Measurements from ENCODE around the gene VILL.
"Not testable (repeated sequence)": the region's sequence is repeated elsewhere in the genome, so short reads cannot be mapped to it uniquely, and the experiment has no call there.

VILL gene

GRCh38 chr3:37987315-37987697 lies 3.3 kb upstream of the VILL start:
- no peaks in the 10 kb centered on the region for H3K4me1 ChIP-seq (ENCODE audit: control insufficient read depth, insufficient read depth, low read length)
- H3K36me3 ChIP-seq (ENCODE audit: control insufficient read depth, insufficient read depth, low read length) = no peaks in the 10 kb centered on the region
- H3K4me3 ChIP-seq (ENCODE audit: low read depth, low read length) = no peak overlapping the region
- H3K27ac ChIP-seq (ENCODE audit: low read depth, low read length) = no peak overlapping the region
- no peak overlapping the region for H3K9ac ChIP-seq (ENCODE audit: low read length)
- no peaks in the 10 kb centered on the region for H3K9me3 ChIP-seq (ENCODE audit: control insufficient read depth, insufficient read depth, low read depth, low read length)
- peaks cover 5% of the 10 kb centered on the region; the same call in 1 of the 2 replicates for H3K27me3 ChIP-seq (ENCODE audit: control insufficient read depth, insufficient read depth, low read length)

DNA sequence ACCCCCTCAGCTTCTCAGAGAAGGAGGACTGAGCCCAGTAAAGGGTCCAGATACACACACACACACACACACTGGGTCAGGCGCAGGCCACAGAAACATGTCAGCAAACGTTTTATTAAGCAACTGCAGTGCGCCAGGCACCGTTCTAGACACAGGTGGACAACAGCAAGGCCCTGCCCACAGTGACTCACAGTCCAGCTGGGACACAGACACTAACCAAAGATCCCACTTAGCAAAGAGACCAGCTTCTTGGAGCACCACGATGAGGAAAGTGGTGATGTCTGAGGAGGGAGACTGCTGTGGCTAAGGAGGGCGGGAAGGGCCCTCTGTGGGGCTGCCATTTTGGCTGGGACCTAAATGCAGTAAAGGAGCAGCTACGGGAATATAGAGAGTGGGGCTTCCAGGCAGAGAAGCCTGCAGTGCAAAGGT lies 2.8 kb upstream of the VILL start:
- H3K4me3 ChIP-seq (ENCODE audit: low read depth, low read length) = no peak overlapping the region
- H3K4me1 ChIP-seq (ENCODE audit: control insufficient read depth, insufficient read depth, low read length) = no peaks in the 10 kb centered on the region
- H3K9me3 ChIP-seq (ENCODE audit: control insufficient read depth, insufficient read depth, low read depth, low read length) = no peaks in the 10 kb centered on the region
- H3K27ac ChIP-seq (ENCODE audit: low read depth, low read length) = no peak overlapping the region
- H3K36me3 ChIP-seq (ENCODE audit: control insufficient read depth, insufficient read depth, low read length) = no peaks in the 10 kb centered on the region
- no peak overlapping the region for H3K9ac ChIP-seq (ENCODE audit: low read length)
- H3K27me3 ChIP-seq (ENCODE audit: control insufficient read depth, insufficient read depth, low read length) = peaks cover 7% of the 10 kb centered on the region; the same call in 1 of the 2 replicates

GRCh38 chr3:37988376-37988775 lies 2.2 kb upstream of the VILL start:
- H3K4me1 ChIP-seq (ENCODE audit: control insufficient read depth, insufficient read depth, low read length); H3K27ac ChIP-seq (ENCODE audit: low read depth, low read length); H3K36me3 ChIP-seq (ENCODE audit: control insufficient read depth, insufficient read depth, low read length); H3K9me3 ChIP-seq (ENCODE audit: control insufficient read depth, insufficient read depth, low read depth, low read length); H3K27me3 ChIP-seq (ENCODE audit: control insufficient read depth, insufficient read depth, low read length); H3K9ac ChIP-seq (ENCODE audit: low read length); H3K4me3 ChIP-seq (ENCODE audit: low read depth, low read length): not testable (repeated sequence)

- Histone ChIP-seq H3K27ac (ENCODE audit: low read depth, low read length) (no peak overlapping the region), H3K36me3 (ENCODE audit: control insufficient read depth, insufficient read depth, low read length) (no peaks in the 10 kb centered on the region), H3K4me1 (ENCODE audit: control insufficient read depth, insufficient read depth, low read length) (peaks cover 6% of the 10 kb centered on the region), H3K9ac (ENCODE audit: low read length) (no peak overlapping the region), H3K27me3 (ENCODE audit: control insufficient read depth, insufficient read depth, low read length) (peaks cover 7% of the 10 kb centered on the region; the same call in 1 of the 2 replicates), H3K9me3 (ENCODE audit: control insufficient read depth, insufficient read depth, low read depth, low read length) (no peaks in the 10 kb centered on the region), H3K4me3 (ENCODE audit: low read depth, low read length) (no peak overlapping the region)
Observed at GRCh38 chr3:37988931-37989525, 1.6 kb upstream of the VILL start.

GRCh38 chr3:37989821-37990480 lies 635 bp upstream of the VILL start:
- H3K27ac ChIP-seq (ENCODE audit: low read depth, low read length) = no peak overlapping the region

DNA sequence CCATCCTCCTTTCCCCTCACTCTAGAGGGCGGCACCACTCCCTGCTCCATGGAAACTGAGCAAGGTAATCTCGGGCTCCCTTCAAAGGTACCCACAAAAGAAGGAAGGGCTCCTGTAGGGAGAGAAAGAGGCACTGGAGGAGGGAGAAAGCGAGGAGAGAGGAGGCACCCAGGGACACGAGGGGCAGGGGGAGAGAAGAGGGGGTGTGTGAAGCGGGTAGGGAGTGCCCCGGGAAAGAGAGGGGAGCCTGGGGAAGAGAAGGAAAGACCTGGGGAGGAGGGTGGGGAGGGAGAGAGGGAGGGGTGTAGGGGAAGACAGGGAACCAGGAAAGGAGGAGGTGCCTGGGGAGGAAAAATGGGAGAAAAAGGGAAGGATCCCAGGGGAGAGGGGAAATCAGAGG lies 523 bp downstream of the VILL start:
- no peaks in the 10 kb centered on the region for H3K9me3 ChIP-seq (ENCODE audit: control insufficient read depth, insufficient read depth, low read depth, low read length)
- no peaks in the 10 kb centered on the region for H3K36me3 ChIP-seq (ENCODE audit: control insufficient read depth, insufficient read depth, low read length)
- no peak overlapping the region for H3K27ac ChIP-seq (ENCODE audit: low read depth, low read length)
- H3K27me3 ChIP-seq (ENCODE audit: control insufficient read depth, insufficient read depth, low read length) = peaks cover 7% of the 10 kb centered on the region; the same call in 1 of the 2 replicates
- H3K9ac ChIP-seq (ENCODE audit: low read length) = no peak overlapping the region
- H3K4me1 ChIP-seq (ENCODE audit: control insufficient read depth, insufficient read depth, low read length) = peaks cover 10% of the 10 kb centered on the region
- peak overlapping the region; percentile 16; the same call in 1 of the 2 replicates for H3K4me3 ChIP-seq (ENCODE audit: low read depth, low read length)

More at GRCh38 chr3:37989821-37990480, 635 bp upstream of the VILL start:
- Histone ChIP-seq H3K9ac (ENCODE audit: low read length) (no peak overlapping the region), H3K9me3 (ENCODE audit: control insufficient read depth, insufficient read depth, low read depth, low read length) (no peaks in the 10 kb centered on the region), H3K27me3 (ENCODE audit: control insufficient read depth, insufficient read depth, low read length) (peaks cover 7% of the 10 kb centered on the region; the same call in 1 of the 2 replicates), H3K36me3 (ENCODE audit: control insufficient read depth, insufficient read depth, low read length) (no peaks in the 10 kb centered on the region), H3K4me1 (ENCODE audit: control insufficient read depth, insufficient read depth, low read length) (peaks cover 10% of the 10 kb centered on the region), H3K4me3 (ENCODE audit: low read depth, low read length) (no peak overlapping the region)

- H3K4me1 ChIP-seq (ENCODE audit: control insufficient read depth, insufficient read depth, low read length) = peaks cover 10% of the 10 kb centered on the region
Observed at GRCh38 chr3:37991823-37992222, 1.2 kb downstream of the VILL start.

DNA sequence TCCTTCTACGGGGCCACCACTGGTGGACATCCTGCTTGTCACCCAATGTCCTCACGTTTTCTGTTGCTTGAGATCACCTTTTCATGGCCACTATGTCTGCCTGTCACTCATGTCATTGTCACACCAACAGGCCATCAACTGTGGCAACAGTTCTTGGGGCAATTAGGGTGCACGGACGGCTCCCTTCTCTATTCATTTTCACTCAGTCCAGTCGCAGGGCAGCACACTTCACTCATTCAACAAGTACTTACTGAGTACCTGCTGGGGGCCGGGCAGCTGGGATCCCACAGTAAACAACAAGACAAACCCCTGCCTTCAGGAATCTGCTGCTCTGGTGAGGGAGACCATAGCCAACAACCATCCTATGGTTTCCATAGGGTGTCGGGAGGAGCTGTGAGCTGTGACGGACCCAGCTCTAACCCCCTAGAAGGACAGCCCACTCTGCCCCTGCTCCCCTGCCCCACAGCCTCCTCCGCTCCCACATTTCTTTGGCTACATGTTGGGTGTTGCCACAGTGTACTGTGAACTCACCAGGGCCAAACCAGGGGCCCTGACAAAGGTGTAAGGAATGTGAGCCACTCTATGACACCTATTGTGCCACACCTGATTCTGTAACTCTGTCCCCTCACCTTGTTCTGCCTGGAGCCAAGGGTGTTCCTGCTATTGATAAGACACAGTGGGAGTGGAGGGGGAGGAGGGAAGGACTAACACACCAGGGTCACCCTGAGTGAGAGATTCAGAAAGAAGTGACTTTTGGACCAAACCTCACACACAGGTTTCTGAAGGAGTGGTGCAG lies 1.9 kb downstream of the VILL start:
- Histone ChIP-seq H3K4me1 (ENCODE audit: control insufficient read depth, insufficient read depth, low read length) (peaks cover 10% of the 10 kb centered on the region), H3K4me3 (ENCODE audit: low read depth, low read length) (no peak overlapping the region), H3K36me3 (ENCODE audit: control insufficient read depth, insufficient read depth, low read length) (no peaks in the 10 kb centered on the region), H3K9me3 (ENCODE audit: control insufficient read depth, insufficient read depth, low read depth, low read length) (no peaks in the 10 kb centered on the region), H3K27ac (ENCODE audit: low read depth, low read length) (no peak overlapping the region), H3K9ac (ENCODE audit: low read length) (no peak overlapping the region), H3K27me3 (ENCODE audit: control insufficient read depth, insufficient read depth, low read length) (peaks cover 7% of the 10 kb centered on the region; the same call in 1 of the 2 replicates)

More at GRCh38 chr3:37991823-37992222, 1.2 kb downstream of the VILL start:
- H3K9me3 ChIP-seq (ENCODE audit: control insufficient read depth, insufficient read depth, low read depth, low read length) = no peaks in the 10 kb centered on the region
- H3K36me3 ChIP-seq (ENCODE audit: control insufficient read depth, insufficient read depth, low read length) = no peaks in the 10 kb centered on the region
- H3K27me3 ChIP-seq (ENCODE audit: control insufficient read depth, insufficient read depth, low read length) = peaks cover 7% of the 10 kb centered on the region; the same call in 1 of the 2 replicates
- no peak overlapping the region for H3K9ac ChIP-seq (ENCODE audit: low read length)
- no peak overlapping the region for H3K27ac ChIP-seq (ENCODE audit: low read depth, low read length)
- H3K4me3 ChIP-seq (ENCODE audit: low read depth, low read length) = no peak overlapping the region

DNA sequence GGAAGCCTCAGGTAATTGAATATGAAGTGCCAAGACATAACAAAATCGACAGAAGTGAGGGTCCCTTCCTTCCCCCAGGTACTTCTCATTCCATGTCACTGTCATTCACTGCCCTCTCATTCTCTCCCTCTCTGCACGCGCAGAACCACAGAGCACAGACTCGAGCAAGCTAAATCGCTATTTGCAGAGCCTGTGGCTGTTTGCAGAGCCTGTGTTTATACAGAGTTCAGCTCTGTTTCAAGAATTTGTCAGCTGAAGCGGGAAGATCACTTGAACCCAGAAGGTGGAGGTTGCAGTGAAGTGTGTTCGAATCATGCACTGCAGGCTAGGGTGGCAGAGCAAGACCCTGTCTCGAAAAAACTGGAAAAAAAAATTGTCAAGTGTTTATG lies 2.5 kb downstream of the VILL start:
- Histone ChIP-seq H3K9me3 (ENCODE audit: control insufficient read depth, insufficient read depth, low read depth, low read length) (no peaks in the 10 kb centered on the region), H3K9ac (ENCODE audit: low read length) (no peak overlapping the region), H3K36me3 (ENCODE audit: control insufficient read depth, insufficient read depth, low read length) (no peaks in the 10 kb centered on the region), H3K4me1 (ENCODE audit: control insufficient read depth, insufficient read depth, low read length) (peaks cover 12% of the 10 kb centered on the region), H3K4me3 (ENCODE audit: low read depth, low read length) (no peak overlapping the region), H3K27ac (ENCODE audit: low read depth, low read length) (no peak overlapping the region), H3K27me3 (ENCODE audit: control insufficient read depth, insufficient read depth, low read length) (peaks cover 12% of the 10 kb centered on the region; the same call in 1 of the 2 replicates)

DNA sequence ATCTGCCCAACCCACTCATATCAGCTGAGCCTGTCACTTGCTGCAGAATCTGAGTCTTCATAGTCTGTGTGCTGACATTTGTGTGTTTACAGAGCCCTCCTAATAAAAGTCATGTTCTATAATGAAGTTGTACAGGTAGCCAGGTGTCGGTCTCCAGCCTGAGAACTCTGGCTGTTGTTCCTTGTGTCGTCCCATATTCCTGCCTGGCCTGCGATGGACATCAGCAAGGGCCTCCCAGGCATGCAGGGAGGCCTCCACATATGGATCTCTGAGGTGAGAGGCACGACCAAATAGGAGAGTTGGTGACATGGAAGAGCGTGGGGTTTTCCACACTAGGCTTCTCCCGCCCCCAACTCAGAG lies 2.9 kb downstream of the VILL start:
- no peak overlapping the region for H3K4me3 ChIP-seq (ENCODE audit: low read depth, low read length)
- H3K36me3 ChIP-seq (ENCODE audit: control insufficient read depth, insufficient read depth, low read length) = no peaks in the 10 kb centered on the region
- no peak overlapping the region for H3K9ac ChIP-seq (ENCODE audit: low read length)
- H3K27ac ChIP-seq (ENCODE audit: low read depth, low read length) = no peak overlapping the region
- H3K4me1 ChIP-seq (ENCODE audit: control insufficient read depth, insufficient read depth, low read length) = peaks cover 16% of the 10 kb centered on the region
- no peaks in the 10 kb centered on the region for H3K9me3 ChIP-seq (ENCODE audit: control insufficient read depth, insufficient read depth, low read depth, low read length)
- H3K27me3 ChIP-seq (ENCODE audit: control insufficient read depth, insufficient read depth, low read length) = peaks cover 16% of the 10 kb centered on the region; the same call in 1 of the 2 replicates
